Measurements from ENCODE around the gene GON4L.
A peak's percentile ranks its signal among the peaks of the same experiment; 100 is the strongest.
"Not testable (repeated sequence)": the region's sequence is repeated elsewhere in the genome, so short reads cannot be mapped to it uniquely, and the experiment has no call there.

GON4L gene

DNA sequence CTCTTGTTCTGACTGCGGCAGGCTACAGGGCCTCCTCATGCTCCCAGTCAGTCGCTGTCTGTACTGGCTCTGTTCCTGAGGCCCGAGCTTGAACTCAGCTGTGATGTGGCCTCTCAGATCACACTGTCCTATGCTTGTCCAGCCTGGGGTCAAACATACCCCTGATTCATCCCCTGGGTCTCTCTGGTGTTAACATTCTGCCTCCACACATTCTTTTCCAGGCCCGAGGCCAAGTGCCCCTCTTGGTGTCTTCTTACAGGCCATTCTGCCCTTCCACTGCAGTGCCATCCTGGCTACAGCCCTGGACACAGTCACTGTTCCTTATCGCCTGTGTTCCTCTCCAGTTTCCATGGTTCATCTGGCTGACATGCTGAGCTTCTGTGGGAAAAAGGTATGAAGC lies 108.9 kb downstream of the GON4L start:
- not testable (repeated sequence) for DNase-seq (ENCODE audit: extremely low read depth in 1 of 2, low read depth in 1 of 2)

DNA sequence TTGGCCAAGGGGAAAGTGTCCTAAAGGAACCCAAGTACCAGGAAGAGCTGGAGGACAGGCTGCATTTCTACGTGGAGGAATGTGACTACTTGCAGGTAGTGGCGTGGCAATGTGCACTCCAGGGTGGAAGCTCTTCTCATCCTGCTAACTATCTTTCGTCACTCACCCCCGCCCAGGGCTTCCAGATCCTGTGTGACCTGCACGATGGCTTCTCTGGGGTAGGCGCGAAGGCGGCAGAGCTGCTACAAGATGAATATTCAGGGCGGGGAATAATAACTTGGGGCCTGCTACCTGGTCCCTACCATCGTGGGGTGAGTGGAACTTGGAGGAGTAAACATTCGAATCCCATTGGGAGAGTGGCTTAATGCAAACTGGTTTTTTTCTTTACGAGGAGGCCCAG lies 109.4 kb downstream of the GON4L start:
- not testable (repeated sequence) for DNase-seq (ENCODE audit: extremely low read depth in 1 of 2, low read depth in 1 of 2)

GRCh38 chr1:155745284-155746228 lies 111.5 kb downstream of the GON4L start:
- peak; percentile 82 to 86 for DNase-seq (ENCODE audit: extremely low read depth in 1 of 2, low read depth in 1 of 2)

DNA sequence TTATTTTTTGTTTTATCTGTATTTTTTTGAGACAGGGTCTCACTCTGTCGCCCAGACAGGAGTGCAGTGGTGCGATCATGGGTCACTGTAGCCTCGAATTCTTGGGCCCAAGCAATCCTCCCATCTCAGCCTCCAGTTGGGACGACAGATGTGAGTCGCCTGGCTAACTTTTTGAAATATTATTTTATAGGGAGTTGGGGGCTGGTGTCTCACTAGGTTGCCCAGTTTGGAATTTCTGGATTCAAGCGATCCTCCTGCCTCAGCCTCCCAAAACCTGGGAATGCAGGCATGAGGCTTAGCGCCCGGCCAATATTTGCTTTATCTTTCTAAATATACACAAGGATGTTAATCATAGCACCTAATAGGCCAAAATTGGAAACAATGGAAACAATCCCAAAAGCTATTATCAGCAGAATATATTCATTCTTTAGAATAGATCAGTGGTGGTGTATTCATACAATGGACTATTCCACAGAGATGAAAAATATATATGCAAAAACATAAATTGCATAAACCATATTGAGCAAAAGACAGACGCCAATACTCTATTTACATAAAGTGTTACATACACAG lies 112.2 kb downstream of the GON4L start:
- no peak for DNase-seq (ENCODE audit: extremely low read depth in 1 of 2, low read depth in 1 of 2)

- no peak for DNase-seq (ENCODE audit: extremely low read depth in 1 of 2, low read depth in 1 of 2)
Measured at GRCh38 chr1:155741908-155742307, 115.1 kb downstream of the GON4L start.

DNA sequence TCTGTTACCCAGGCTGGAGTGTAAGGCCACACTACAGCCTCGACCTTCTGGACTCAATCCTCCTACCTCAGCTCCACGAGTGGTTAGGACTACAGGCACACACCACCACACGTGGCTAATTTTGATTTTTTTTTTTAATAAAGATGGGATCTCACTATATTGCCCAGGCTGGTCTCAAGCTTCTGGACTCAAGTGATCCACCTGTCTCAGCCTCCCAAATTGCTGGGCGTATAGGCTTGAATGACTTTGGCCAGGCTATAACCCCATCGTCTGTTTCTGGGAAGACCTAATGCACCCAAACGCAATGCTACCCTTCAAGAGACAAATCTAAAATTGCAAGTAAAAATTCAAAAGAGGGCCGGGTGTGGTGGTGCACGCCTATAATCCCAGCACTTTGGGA lies 116.0 kb downstream of the GON4L start:
- DNase-seq (ENCODE audit: extremely low read depth in 1 of 2, low read depth in 1 of 2): no peak

DNA sequence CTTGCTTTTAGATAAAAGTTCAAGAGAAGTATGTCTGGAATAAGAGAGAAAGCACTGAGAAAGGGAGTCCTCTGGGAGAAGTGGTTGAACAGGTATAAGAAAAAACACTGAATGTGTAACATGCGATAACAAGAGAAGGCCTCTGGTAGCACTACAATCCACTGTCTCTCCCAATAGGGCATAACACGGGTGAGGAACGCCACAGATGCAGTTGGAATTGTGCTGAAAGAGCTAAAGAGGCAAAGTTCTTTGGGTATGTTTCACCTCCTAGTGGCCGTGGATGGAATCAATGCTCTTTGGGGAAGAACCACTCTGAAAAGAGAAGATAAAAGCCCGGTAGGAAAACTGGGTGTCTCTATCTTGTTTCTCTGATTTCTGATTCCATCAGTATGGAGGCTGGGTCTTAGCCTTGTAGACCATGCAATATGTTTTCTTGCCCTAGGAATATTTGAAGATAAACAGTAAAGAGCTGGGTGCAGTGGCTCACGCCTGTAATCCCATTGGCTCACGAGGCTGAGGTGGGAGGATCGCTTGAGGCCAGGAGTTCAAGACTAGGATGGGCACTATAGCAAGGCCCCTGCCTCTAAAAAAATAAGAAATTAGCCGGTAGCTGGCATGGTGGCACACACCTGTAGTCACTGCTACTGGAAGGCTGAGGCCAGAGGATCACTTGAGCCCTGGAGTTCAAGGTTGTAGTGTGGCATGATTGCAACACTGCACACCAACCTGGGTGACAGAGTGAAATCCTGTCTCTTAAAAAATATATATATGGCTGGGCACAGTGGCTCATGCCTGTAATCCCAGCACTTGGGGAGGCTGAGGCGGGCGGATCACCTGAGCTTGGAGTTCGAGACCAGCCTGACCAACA lies 127.7 kb downstream of the GON4L start:
- peak in 1 of 2 donors; percentile 5 for DNase-seq (ENCODE audit: extremely low read depth in 1 of 2, low read depth in 1 of 2)

DNA sequence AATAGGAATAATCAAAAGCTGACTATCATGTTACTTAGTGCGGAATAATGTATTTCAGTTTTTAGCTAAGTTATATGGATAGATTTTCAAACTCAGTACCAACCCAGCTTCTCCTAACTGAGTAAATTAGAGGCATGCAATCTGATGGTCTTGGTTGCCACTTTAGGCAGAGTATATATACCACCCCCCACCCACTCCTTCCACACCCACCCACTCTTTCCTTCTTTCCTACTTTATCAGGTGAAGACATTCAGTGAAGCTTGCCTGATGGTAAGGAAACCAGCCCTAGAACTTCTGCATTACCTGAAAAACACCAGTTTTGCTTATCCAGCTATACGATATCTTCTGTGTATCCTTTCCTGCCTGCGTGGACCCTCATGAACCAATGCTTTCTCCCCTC lies 131.9 kb downstream of the GON4L start:
- no peak for DNase-seq (ENCODE audit: extremely low read depth in 1 of 2, low read depth in 1 of 2)

DNA sequence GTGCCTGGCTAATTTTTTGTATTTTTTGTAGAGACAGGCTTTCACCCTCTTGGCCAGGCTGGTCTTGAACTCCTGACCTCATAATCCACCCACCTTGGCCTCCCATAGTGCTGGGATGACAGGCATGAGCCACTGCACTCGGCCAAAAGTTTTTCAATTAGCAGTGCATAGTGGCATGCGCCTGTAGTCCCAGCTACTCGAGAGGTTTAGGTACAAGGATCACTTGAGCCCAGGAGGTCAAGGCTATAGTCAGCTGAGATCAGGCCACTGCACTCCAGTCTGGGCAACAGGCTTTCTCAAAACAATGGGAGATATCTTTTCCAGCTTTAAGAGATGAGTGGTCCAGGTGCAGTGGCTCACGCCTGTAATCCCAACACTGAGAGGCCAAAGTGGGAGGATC lies 137.3 kb downstream of the GON4L start:
- no peak for DNase-seq (ENCODE audit: extremely low read depth in 1 of 2, low read depth in 1 of 2)

GRCh38 chr1:155718524-155719115 lies 138.4 kb downstream of the GON4L start:
- not testable (repeated sequence) for DNase-seq (ENCODE audit: extremely low read depth in 1 of 2, low read depth in 1 of 2)

GRCh38 chr1:155717041-155717440 lies 140.0 kb downstream of the GON4L start:
- no peak for DNase-seq (ENCODE audit: extremely low read depth in 1 of 2, low read depth in 1 of 2)

DNA sequence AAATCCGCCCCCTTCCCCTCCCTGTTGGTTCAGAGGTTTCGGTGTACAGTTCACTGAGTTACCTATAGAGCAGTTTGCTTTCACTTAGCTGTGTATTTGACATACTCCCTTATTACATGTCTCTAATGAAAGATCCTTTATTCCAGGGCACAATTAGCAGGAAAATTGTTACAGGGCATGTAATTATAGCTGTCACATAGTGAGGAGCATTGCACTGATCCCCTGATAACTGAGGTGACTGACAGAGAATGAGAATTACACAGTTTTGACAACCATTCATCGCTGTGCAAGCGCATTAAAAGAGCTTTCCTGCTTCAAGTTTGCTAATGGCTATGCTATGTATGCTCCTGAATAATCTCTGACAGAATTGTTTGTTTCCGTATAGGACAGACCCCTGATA lies 141.2 kb downstream of the GON4L start:
- DNase-seq (ENCODE audit: extremely low read depth in 1 of 2, low read depth in 1 of 2): no peak

DNA sequence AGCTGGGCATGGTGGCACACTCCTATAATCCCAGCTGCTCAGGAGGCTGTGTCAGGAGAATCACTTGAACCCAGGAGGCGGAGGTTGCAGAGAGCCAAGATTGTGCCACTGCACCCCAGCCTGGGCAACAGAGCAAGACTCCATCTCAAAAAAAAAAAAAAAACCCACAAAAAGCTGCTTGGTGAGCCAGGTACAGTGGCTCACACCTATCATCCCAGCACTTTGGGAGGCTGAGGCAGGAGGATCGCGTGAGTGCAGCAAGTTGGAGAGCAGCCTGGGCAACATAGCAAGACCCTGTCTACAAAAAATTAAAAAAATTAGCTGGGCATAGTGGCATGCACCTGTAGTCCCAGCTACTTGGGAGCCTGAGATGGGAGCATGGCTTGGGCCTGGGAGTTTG lies 142.0 kb downstream of the GON4L start:
- DNase-seq (ENCODE audit: extremely low read depth in 1 of 2, low read depth in 1 of 2): not testable (repeated sequence)

DNA sequence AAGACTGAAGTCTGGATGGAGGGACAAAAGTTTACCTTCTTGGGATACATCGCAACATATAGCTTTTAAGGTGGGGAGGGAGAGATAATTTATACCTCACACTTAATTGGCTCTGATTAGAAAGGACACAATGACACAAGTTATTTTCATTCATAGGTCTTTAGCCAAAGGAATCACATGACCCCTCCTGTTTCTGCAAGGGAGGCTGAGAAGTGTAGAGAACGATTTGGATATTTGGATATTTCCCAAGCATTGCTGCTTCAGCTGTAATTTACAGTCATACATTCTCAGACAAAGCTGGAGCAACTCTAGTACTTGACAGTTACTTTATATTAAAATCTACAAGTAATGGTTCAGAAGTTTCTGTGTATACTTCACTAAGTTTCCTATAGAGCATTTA lies 143.9 kb downstream of the GON4L start:
- no peak for DNase-seq (ENCODE audit: extremely low read depth in 1 of 2, low read depth in 1 of 2)

GRCh38 chr1:155712636-155713035 lies 144.4 kb downstream of the GON4L start:
- DNase-seq (ENCODE audit: extremely low read depth in 1 of 2, low read depth in 1 of 2): not testable (repeated sequence)

DNA sequence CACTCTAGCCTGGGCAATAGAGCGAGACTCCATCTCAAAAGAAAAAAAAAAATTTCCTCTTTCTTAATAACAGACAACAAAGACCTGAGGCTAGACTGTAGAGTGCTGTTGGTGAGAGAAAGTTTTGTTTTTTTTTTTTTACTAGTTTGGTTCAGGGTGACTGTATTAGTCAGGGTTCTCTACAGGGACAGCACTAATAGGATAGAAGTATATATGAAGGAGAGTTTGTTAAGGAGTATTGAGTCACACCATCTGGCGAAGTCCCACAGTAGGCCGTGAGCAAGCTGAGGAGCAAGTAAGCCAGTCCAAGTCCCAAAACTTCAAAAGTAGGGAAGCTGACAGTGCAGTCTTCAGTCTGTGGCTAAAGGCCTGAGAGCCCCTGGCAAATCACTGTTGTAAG lies 145.6 kb downstream of the GON4L start:
- DNase-seq (ENCODE audit: extremely low read depth in 1 of 2, low read depth in 1 of 2): not testable (repeated sequence)

GRCh38 chr1:155709391-155709790 lies 147.6 kb downstream of the GON4L start:
- no peak for DNase-seq (ENCODE audit: extremely low read depth in 1 of 2, low read depth in 1 of 2)

DNA sequence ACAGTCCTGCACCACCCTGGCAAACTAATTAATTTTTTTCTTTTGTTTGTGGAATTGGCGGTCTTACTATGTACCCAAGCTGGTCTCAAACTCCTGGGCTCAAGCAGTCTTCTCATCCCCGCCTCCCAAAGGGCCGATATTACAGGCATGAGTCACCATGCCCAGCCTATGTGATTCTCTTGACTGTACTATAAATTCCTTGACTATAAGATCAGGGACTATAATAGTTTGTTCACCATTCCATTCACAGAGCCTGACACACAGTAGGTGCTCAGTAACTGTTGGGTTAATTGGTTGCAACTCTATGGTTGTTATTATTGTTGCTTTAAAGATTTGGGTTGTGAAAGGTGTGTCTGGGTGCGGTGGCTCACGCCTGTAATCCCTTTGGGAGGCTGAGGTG lies 150.9 kb downstream of the GON4L start:
- no peak for DNase-seq (ENCODE audit: extremely low read depth in 1 of 2, low read depth in 1 of 2)

GRCh38 chr1:155704414-155704813 lies 152.6 kb downstream of the GON4L start:
- DNase-seq (ENCODE audit: extremely low read depth in 1 of 2, low read depth in 1 of 2): not testable (repeated sequence)

- no peak for DNase-seq (ENCODE audit: extremely low read depth in 1 of 2, low read depth in 1 of 2)
Measured at GRCh38 chr1:155703216-155703615, 153.8 kb downstream of the GON4L start.

DNA sequence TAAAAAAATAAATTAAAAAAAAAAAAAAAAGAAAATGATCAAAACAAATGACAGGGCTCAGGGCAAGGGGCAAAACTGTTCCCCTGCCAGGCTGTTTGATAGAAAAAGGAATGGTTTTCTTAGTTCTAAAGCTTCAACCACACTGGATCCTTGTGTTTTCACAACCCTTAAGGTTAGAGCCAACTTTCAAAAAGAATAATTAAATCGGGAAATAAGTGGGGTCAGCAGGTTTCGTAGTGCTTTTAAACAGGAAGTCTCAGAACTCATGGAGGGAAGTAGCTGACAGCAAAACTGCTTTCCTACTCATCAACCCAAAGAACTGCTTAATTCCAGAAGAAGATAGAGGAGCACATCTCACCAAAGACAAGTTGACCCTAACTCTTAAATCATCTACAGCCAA lies 155.3 kb downstream of the GON4L start:
- DNase-seq (ENCODE audit: extremely low read depth in 1 of 2, low read depth in 1 of 2): not testable (repeated sequence)

Measured in activated CD8-positive, alpha-beta memory T cell treated with anti-CD3 and anti-CD28 coated beads for 1 hour (primary cell).